K562 (cell line): Measurements from ENCODE around the gene TULP3.

Source experiments
- SP2 ChIP-seq: IDR thresholded peaks from 2 replicates; pipeline ENCODE4 v1.6.1; 2011; ENCODE audit warnings: mild to moderate bottlenecking, low read depth, low read length, moderate library complexity; ENCODE audit not compliant: poor library complexity, severe bottlenecking; ENCODE audit errors: extremely low read depth
- TEAD4 ChIP-seq, 2 experiments: sonication (generic) in 1 of 2; formaldehyde crosslinking in 1 of 2; IDR thresholded peaks; 2 replicates each; pipeline versions ENCODE4 v1.6.1 to v1.8.0; 2012 to 2022; ENCODE audit warnings: borderline replicate concordance in 1 of 2, inconsistent platforms in 1 of 2, low read length in 1 of 2, mild to moderate bottlenecking in 1 of 2, missing genetic modification reagents in 1 of 2
- ZSCAN32 ChIP-seq: fragments of 450-650 bp; formaldehyde crosslinking; IDR thresholded peaks from 2 replicates; pipeline ENCODE4 v1.4.0; 2020; ENCODE audit warnings: mild to moderate bottlenecking, moderate library complexity

DNA sequence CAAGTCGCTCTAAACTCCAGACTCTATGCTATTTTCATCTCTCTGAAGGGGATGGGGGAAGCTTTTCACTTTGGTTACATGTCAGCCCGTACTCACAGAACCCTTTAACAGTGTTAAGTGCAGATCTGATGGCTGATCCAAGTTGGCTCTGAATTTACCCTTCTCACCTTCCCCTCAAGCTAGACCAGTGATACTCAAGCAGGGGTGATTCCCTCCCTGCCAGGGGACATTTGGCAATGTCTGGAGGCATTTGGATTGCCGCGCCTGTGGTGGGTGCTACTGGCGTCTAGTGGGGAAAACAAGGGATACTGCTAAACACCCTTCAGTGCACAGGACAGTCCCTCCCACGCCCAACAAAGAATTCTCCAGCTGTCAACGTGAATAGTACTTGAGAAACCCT is 27.8 kb upstream of the TULP3 start:
- TF ChIP-seq ZSCAN32 (CRISPR knock-in tag) (no peak), SP2 (no peak), TEAD4 (IDR thresholded peaks at IDR 0.05; ENCODE audit: low read length) (no peak), TEAD4 (CRISPR knock-in tag; IDR thresholded peaks at IDR 0.05; ENCODE audit: borderline replicate concordance) (no peak)
